Measurements from ENCODE around the gene BMI1.

The BMI1 gene

DNA sequence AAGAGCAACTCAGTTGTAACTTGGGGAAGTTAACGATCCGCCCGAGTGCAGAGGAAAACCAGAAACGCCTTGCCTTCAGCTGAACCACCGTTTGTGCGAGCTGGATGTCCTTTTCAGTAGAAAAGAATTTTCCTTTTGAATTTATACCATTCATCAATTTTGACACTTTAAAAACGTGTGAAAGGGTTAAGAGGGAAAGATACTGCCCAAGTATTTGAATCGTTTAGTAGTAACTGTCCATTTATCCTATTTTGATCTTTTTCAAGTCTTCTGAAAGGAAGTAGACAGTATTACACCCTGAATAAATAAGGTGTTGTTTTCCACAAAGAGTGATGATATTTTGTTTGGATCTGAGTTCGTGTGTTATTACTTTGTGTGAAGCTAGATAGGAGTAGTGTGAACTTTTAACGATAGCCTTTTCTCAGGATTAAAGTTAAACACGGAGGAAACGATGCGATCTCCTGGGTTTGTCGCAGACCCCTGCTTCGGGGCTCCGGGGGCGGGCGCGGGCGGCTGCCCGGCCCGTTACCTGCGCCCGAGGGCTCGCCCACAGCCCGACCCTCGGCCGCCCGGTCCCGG is 830 bp upstream of the BMI1 start:
- DNase-seq (ENCODE audit: low read depth) = no peak

DNA sequence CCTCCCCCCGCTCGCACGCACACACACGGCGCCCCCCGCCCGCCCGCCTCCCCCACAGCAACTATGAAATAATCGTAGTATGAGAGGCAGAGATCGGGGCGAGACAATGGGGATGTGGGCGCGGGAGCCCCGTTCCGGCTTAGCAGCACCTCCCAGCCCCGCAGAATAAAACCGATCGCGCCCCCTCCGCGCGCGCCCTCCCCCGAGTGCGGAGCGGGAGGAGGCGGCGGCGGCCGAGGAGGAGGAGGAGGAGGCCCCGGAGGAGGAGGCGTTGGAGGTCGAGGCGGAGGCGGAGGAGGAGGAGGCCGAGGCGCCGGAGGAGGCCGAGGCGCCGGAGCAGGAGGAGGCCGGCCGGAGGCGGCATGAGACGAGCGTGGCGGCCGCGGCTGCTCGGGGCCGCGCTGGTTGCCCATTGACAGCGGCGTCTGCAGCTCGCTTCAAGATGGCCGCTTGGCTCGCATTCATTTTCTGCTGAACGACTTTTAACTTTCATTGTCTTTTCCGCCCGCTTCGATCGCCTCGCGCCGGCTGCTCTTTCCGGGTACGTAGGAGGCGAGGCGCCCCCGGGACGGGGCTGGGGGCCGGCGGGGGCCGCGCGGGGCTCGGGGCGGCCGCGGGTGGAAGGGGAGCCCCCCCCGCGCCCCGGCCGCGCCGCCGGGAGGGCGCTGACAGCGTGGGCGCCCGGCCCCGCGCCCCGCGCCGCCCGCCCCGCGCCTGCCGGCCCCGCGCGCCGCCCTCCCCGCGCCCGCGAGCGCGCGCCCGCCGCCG is 441 bp downstream of the BMI1 start:
- DNase-seq (ENCODE audit: low read depth) = peak; percentile 69

DNA sequence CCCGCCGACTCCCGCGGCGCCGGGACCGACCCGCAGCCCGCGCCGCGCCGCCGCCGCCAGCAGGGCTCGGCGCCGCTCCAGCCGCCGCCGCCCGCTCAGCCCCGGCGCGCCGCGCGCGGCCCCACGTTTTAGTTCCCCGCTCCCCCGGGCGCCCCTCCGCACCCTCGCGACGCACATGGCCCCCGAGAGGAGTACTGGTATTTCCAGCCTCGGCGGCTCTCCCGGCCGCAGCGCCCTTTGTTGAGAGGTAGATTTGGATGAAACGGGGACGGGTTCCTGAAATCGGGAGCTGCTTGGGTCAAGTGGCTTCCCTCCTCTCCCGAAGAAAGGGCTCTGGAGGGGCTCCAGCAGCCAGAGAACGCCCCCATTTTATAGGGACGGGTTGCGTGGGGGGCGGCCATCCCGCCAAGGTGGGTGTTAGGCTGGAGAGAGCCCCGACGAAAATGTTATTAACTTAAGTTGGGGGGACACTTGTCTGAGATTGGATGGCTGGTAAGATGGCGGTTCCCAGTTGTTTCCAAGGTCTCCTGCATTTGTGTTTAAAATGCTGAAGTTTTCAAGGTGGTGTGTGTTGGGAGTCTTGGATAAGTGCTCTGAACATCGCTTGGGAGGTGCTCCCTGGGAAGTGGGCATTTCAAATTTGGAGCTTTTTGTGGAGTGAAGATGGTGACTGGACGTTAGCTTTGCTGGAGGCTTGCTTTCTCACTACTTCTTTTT is 1.2 kb downstream of the BMI1 start:
- DNase-seq (ENCODE audit: low read depth) = no peak

DNA sequence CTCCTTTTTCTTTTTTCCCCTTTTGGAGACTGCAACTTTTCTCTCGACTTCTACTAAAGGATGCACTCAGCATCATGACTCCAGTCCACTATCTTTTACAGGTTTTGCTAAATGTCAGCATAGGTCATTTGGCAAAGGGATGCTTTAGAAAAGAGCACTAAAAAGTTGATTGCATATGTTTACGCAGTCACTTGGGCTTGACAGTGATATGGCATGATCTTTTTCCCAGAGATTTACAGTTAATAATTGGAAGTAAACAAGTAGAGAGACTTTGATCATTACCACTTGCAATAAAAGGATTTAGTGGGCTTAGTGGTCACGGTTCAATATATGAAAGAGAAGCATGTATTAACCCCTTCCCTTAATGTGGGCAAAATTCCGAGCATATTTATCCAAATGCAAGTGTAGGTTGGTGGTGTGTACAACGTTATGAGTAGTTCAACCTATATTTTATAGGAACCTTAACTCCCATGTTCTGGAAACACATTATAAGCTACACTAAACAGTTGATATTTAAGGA is 1.8 kb downstream of the BMI1 start:
- no peak for DNase-seq (ENCODE audit: low read depth)

DNA sequence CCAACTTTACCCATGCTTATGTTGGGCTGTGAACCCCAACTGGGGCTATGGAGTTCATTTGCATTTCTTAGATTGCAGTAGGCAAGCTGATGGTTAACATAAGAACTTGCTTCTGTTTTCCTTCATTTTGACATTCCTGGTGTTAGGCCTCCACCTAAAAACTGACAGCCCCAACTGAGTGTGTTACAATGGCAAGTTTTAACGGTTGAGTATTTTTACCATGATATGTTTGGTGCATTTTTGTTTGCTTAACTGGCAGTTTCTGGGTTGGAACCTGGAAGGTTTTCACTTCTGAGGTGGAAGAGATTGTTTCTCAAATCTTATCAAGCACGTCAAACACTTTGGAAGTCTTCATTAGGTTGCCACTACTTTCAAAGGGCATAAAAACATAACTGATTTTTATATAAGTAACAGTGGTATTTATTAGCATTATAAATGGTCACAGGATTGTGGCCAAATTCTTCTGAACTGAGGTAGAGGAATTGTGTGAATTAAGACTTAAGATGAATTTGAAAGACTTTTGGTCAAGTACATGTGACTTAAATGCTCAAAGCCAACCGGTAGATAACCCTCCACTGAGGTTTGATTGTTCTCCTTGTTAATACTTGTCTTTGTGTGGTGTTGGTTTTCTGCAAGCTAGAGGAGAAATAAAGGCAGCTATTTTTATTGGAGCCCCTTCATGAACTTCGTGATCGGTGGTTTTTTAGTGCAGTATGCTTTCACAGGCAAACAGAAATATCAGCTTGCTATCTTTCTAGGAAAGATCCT is 2.8 kb downstream of the BMI1 start:
- no peak for DNase-seq (ENCODE audit: low read depth)

DNA sequence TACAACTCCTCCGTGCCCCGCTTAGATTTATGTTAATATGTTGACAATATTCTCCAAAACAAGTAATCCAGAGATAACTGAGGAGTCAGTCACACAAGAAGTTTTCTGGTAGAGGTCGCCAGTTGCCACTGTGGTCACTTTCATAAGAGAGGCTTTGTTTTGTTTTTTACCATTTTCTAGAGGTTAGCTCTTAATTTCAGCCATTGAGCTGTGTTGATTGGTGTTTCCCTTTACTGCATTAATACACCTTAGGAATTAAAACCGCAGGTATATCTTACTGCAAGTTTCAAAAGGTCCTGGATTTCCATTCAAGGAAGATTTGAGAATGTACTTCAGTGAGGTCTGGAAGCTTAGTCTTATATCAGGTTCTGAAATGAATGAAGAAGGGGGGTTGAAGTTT is 3.5 kb downstream of the BMI1 start:
- no peak for DNase-seq (ENCODE audit: low read depth)

DNA sequence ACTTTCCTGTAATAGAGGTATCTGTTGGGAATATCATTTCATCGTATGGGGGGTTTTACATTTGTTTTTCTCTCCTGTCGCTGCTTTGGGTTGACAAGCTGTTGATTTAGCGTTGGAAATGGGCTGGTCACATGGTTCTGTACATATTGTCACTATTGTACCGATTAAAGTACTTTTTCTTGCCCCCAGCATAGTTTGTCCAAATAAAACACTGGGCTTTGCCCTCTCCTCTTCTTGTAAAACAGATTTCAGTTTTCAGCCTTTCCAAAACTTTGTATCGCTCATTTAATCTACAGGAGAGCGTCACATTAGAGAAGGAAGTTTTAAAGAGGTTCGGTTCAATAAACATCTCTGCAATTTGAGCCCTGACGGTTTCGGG is 4.0 kb downstream of the BMI1 start:
- DNase-seq (ENCODE audit: low read depth) = no peak

DNA sequence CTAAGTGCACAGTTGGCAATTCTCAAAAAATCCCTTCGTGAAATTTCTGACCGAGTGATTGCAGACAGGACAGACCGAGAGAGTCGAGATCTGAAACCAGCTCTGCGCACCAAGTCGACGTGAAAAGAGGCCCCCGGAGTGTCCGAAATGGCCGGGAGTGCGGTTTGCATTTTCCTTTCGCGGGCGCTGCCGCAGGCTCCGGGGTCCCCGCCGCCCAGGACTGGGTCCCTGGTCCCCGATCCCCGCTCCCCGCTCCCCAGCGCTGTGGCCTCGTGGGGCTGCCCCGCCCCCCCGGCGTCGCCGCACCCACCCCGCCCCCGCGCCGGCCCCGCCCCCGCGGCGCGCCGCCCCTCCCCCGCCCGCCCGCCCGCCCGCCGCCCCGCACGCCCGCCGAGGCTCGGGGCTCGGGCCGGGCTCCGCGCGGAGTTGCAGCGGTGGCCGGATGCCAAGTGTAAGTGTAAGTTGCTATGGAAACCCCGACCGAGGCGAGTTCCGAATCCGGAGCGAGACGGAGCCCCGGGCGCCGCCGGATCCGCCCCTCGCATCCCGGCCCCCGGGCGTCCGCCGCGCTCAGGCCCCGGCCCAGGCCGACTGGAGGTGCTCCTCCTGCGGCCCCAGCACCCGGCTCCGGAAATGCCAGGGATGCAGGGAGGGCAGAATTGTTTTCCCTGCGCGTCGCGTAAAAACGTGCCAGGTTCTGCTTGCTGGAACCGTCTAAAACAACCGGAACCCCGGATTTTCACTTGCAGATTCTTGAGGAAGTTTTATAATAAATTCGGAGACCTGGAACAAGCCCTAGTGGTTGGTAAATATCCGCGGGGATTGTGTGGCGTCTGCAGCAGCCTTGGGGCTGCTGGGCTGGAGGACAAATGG is 4.6 kb downstream of the BMI1 start:
- no peak for DNase-seq (ENCODE audit: low read depth)

DNA sequence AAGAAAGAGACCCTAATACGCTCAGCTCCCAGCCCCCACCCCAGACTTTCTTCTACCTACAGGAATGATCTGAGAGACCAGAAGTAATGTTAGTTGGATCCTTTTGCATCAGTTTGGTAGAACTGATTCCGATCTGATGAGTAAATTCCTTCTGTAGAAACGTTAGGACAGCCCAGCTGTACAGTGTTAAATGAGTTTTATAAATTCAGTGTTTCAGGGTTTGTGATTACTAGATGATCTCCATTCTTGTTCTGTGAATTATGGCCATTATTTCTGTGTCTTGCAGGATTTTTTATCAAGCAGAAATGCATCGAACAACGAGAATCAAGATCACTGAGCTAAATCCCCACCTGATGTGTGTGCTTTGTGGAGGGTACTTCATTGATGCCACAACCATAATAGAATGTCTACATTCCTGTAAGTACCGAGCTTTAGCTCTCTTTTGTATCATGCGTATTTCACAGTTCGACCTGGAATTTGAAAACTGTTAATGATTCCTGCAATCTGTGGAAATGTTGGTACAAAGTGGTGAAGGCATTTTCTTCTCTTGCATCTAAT is 5.3 kb downstream of the BMI1 start:
- no peak for DNase-seq (ENCODE audit: low read depth)

DNA sequence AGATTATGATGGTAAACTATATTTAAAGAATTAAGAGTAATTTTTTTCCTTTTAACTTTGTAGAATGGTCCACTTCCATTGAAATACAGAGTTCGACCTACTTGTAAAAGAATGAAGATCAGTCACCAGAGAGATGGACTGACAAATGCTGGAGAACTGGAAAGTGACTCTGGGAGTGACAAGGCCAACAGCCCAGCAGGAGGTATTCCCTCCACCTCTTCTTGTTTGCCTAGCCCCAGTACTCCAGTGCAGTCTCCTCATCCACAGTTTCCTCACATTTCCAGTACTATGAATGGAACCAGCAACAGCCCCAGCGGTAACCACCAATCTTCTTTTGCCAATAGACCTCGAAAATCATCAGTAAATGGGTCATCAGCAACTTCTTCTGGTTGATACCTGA is 8.3 kb downstream of the BMI1 start:
- no peak for DNase-seq (ENCODE audit: low read depth)

DNA sequence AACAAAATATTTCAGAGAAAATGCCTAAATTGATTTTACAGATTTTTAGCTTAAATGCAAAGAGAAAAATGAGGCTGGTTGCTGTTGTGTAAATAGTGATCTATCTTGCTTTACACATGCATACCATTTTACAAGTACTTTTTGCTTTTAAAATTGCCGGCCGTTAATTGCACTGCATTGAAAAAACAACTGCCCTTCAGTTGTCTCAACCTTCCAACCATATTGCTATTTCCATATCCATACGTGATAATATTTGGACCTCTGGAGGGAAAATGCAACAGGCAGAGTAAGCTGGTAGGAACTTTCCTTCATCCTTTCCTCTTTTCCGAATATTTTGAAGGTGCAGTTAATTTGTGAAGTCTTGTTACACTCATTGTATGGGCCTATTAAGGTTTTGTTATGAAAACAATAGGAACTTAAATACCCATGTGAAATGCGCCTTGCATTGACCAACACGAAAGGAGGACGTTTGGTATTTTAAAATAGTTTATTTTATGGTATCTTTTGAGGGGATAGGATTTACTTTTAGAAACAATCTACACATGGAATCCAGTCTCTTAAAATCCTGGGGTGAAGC is 11.3 kb downstream of the BMI1 start:
- no peak for DNase-seq (ENCODE audit: low read depth)

DNA sequence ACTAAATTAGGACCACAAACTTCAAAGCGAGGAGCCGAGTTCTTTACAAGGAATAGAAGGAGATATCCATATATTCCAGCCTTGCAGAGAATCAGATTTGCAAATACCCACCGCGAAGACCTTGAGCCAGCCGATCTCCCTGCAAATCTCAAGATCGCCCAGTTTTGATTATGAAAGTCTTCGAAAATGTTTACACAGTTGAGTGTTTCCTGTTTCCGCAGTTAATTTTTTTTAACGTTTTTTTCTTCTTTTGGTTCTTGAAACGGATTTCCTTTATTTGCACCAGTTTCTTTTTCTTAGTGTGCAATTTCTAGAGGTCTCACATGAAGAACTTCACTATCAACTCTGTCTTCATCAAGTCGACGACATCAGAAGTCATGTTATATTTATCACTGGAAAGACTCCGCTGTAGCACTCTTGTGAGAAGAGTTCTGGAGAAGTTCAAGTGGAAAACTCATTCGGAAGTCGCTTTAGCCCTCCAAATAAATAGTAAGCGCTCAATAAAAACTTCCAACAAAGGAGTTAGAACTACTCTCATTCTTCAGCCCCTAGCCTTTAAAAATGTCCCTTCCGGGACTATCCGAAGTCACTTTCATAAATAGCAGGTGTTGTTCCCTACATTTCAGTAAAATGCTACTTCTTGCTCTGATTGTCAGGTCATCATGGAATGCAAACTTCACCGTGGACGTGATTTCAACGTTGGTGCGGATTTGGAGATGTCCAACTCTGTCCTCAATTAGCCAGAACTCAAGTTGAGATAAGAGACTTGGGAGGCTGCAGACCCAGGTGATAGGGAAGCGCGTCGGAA is 12.5 kb downstream of the BMI1 start:
- DNase-seq (ENCODE audit: low read depth) = no peak

DNA sequence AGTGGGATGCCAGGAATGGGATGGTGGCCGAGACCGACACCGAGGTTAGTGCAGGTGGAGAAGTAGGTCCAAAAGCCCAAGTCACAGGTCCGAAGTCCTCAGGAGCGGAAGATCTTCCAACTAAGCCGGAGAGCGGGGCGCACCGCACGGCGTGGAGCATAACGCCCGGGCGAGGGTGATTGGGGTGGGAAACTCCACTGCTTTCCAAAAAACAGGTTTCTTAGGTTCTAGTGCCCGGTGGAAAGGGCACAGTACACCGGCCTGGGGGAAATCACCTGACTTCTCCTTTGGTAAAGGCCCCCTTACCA is 13.0 kb downstream of the BMI1 start:
- DNase-seq (ENCODE audit: low read depth) = no peak

DNA sequence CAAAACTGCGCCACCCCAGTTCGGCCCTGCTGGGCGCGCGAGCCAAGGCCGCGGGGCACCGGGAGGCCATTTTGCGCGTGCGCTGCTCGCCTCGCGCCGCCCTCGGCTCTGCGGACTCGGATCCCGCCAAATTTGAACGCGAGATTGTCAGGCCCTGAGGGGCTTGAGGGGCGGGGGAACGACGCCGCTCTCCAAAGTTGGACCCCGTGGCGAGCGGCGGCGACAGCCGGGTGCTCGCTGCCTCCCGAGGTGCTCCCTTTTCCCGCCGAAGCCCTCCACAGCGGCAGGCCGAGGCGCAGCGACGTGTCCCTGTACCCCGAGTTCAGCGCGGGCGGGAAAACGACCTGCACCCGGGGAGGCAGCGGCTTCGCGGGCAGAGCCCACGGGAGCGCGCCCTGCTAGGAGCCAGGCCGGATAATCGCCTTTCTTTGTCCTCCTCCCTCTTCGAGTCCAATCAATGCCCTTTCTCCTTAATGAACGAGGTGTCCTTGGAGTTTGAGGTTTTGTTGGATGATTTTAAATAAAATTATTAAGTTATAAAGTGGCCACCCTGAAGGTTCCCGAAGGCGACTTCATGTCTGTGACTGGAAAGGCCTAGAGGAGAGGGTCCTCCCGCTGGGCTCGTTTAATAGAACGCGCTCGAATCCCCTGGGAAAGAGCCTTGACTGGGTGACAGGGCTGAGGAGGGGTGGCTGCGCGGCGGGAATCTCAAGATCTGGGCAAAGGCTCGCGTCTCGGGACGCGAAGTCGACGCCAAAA is 13.7 kb downstream of the BMI1 start:
- DNase-seq (ENCODE audit: low read depth) = no peak

DNA sequence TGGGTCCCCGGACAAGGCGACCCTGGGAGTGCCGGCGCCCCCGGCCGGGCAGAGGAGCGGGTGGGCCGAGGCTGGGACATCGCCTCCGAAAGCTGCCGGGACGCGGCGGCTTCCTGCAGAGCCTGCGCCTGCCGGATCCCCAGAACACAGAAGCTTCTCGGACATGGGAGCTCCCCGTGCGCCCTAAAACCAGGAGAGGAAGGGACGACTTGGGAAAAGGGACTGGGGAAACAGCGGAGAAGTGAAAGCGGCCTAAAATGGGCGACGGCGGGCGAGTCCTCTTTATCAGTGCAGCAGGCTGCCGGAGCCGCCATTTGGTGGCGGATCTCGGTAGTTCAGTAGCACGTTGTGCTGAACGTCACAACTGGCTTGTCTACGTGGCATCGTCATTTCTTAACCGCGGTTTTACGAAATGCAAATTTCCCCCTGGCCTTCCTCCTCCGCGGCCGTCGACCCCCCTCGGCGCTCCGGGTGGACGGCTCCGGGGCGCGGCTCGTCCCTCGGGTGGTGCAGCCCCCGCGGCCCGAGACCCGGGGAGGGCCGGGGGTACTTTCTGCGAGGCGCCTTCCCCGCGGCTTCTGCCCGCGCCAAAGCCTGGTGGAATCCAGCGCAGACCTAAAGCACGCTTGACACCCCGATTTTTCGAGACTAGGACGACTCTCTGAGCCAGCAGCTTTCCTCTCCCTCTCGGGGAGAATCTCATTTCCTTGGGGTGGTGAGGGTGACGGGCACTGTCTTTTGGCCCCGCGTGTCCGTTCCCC is 14.5 kb downstream of the BMI1 start:
- no peak for DNase-seq (ENCODE audit: low read depth)

DNA sequence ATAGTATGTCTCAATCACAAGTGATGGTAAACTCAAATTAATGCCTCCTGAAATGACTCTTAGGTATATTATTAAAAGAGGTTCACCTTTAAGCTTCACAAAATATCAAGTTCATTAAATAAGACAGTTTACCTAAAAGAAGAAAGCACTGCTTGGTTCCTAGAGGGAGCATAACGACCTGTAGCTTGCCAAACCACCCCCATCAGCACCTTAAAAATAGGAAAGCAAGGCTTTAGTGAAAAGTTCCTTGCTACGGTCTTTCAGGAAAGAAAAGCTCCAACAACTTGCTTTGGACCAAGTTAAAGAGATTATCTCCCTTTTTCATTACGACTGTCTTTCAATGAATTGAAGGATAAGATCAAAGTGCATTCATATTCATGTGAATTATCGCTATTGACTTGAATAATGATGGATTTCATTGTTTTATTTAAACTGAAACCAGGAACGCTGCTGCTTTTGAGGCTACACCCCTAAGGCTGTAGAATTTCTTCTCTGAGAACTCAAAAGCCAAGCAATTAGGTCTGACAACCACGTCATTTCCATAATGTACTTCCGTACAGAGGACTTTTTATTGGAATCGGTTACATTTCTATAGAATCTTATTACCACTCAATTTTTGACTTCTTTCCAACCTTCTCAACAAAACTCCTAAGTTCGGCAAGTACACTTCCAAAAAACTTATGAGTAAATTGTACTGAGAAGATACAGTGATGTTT is 17.4 kb downstream of the BMI1 start:
- no peak for DNase-seq (ENCODE audit: low read depth)

DNA sequence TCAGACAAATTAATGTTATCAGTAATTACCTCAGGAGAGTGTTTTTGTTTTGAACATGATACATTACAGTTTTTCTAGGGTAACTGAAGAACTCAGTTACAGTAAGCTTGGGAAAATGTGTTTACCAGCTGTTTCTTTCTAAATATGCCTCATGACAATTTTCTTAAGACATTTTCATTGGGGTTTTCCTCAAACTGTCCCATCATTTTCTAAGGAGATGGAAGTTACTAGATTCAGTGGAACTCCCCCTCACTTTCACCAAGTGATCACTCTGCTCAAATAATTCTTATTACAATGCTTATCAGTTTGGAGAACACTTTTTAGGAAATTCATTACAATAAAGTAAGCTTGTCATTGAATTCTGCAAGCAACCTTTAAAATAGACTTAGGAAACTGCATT is 18.0 kb downstream of the BMI1 start:
- no peak for DNase-seq (ENCODE audit: low read depth)

DNA sequence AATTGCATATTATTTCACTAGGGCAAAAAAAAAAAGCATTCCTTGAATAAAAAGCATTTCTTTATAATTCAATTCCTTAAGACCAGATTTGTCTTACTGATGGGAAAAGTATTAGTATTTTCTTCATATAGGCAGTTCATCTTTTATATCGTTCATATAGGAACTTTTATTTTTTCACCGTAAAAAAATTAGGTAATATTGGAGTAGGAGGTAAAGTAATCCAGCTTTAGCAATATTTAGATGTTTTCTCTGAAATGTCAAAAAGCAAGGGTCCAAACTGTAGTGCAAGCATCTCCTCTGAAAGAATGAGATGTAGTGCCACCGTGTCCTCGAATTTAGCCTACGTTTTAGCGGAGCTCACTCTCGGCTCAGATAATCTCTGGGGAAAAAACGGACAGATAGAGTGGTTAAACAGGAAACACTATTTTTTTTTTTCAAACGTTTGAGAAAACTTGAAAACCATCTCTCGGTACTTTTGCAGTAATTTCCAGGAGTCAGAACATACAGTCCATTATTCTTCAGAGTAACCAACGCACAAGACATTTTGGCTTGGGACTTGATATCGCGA is 18.9 kb downstream of the BMI1 start:
- no peak for DNase-seq (ENCODE audit: low read depth)
